HCT116 (cell line): Measurements from ENCODE around the gene TIAM2. TPM values are rescaled to one million over a fixed set of nuclear protein-coding genes. Genes with fewer than 3 reads are reported as not detected.

Source experiments
- ATAC-seq: fragments of 200-7000 bp; cut with Tn5 transposase; 2 replicates; pipeline ENCODE4 v1.9.1; 2020; ENCODE audit warnings: mild to moderate bottlenecking, moderate library complexity
- BruUV-seq: library from RNA; stranded (reverse); fragments of 400-500 nt; replicated peaks from 2 replicates; lab custom pipeline; 2021; lab: Mats Ljungman, UMichigan
- CTCF ChIA-PET: fragments of 300-600 bp; sonication (Branson Sonifier 250); formaldehyde crosslinking; loops from one replicate; lab custom pipeline; 2021; ENCODE audit warnings: antibody characterized with exemption; lab: Charles Lee
- POLR2A ChIA-PET: fragments of 300-600, 350-600 bp; sonication (Branson Sonifier 250); formaldehyde crosslinking; loops from one replicate; lab custom pipeline; 2021; ENCODE audit warnings: antibody characterized with exemption; lab: Charles Lee
- RAD21 ChIA-PET, 2 experiments: fragments of 300-600 bp; sonication (Branson Sonifier 250); formaldehyde crosslinking; loops; one replicate each; lab custom pipeline; 2023; ENCODE audit warnings: low total read pairs in 2 of 2; ENCODE audit not compliant: uncharacterized antibody in 2 of 2, unreplicated experiment in 2 of 2, low non-redundant PET in 1 of 2; lab: Charles Lee
- DNase-seq: peaks from one replicate; pipeline ENCODE4 v3.0.0-alpha.2; 2010; ENCODE audit warnings: low read depth, low spot score
- H2AFZ ChIP-seq: fragments of 200-600 bp; shearing (Covaris generic), sonication (generic); 2 replicates; pipeline ENCODE4 v1.6.1; 2017; ENCODE audit warnings: low read depth, mixed run types, mixed read lengths, antibody characterized with exemption, low read length; ENCODE audit not compliant: poor library complexity, severe bottlenecking
- H3K27ac ChIP-seq: 2 replicates; pipeline ENCODE4 v1.5.1; 2012; ENCODE audit warnings: low read depth, low read length
- H3K27me3 ChIP-seq: fragments of 200-600 bp; sonication (generic); 2 replicates; pipeline ENCODE4 v1.6.1; 2016; ENCODE audit warnings: mixed run types, low read length, mixed read lengths; ENCODE audit not compliant: insufficient read depth
- H3K36me3 ChIP-seq, 2 experiments: fragments of 200-500 bp in 1 of 2; fragments of 200-600 bp in 1 of 2; sonication (Bioruptor generic) in 1 of 2; sonication (generic) in 1 of 2; 2 replicates each; pipeline versions ENCODE4 v1.5.1 to v1.6.1; 2014 to 2016; ENCODE audit warnings: low read length in 2 of 2, inconsistent platforms in 1 of 2, mixed read lengths in 1 of 2, mixed run types in 1 of 2; ENCODE audit not compliant: insufficient read depth in 2 of 2, control insufficient read depth in 1 of 2
- H3K4me1 ChIP-seq, 2 experiments: fragments of 200-600 bp in 1 of 2; sonication (generic) in 1 of 2; 2 replicates each; pipeline versions ENCODE4 v1.5.1 to v1.6.1; 2012 to 2017; ENCODE audit warnings: low read length in 2 of 2, inconsistent platforms in 1 of 2, mild to moderate bottlenecking in 1 of 2, mixed read lengths in 1 of 2, mixed run types in 1 of 2, moderate library complexity in 1 of 2; ENCODE audit not compliant: insufficient read depth in 2 of 2, control insufficient read depth in 1 of 2
- H3K4me2 ChIP-seq: fragments of 200-600 bp; sonication (generic); 2 replicates; pipeline ENCODE4 v1.6.1; 2017; ENCODE audit warnings: mixed run types, low read length, mixed read lengths
- H3K4me3 ChIP-seq, 2 experiments: fragments of 200-600 bp in 1 of 2; sonication (generic) in 1 of 2; replicated peaks in 1 of 2; 2 replicates each; pipeline ENCODE4 v1.5.1; 2011 to 2016; ENCODE audit warnings: low read length in 2 of 2, control low read depth in 1 of 2, low read depth in 1 of 2, mild to moderate bottlenecking in 1 of 2, mixed read lengths in 1 of 2, mixed run types in 1 of 2
- H3K79me2 ChIP-seq: fragments of 200-600 bp; sonication (generic); 2 replicates; pipeline ENCODE4 v1.6.1; 2017; ENCODE audit warnings: mild to moderate bottlenecking, mixed run types, low read length, moderate library complexity, mixed read lengths; ENCODE audit not compliant: insufficient read depth
- H3K9ac ChIP-seq: fragments of 200-600 bp; sonication (generic); 2 replicates; pipeline ENCODE4 v1.6.1; 2016; ENCODE audit warnings: low read length, mixed read lengths
- H3K9me2 ChIP-seq: fragments of 200-600 bp; sonication (generic), shearing (Covaris generic); 2 replicates; pipeline ENCODE4 v1.6.1; 2017; ENCODE audit warnings: mixed run types, mild to moderate bottlenecking, moderate library complexity; ENCODE audit not compliant: insufficient read depth
- H3K9me3 ChIP-seq, 2 experiments: fragments of 200-500 bp in 1 of 2; fragments of 200-600 bp in 1 of 2; sonication (Bioruptor generic) in 1 of 2; sonication (generic) in 1 of 2; 2 replicates each; pipeline ENCODE4 v1.6.1; 2014 to 2017; ENCODE audit warnings: low read length in 2 of 2, mixed read lengths in 2 of 2, inconsistent platforms in 1 of 2, low read depth in 1 of 2, mild to moderate bottlenecking in 1 of 2, mixed run types in 1 of 2, moderate library complexity in 1 of 2; ENCODE audit not compliant: control insufficient read depth in 1 of 2, insufficient read depth in 1 of 2
- H4K20me1 ChIP-seq: fragments of 200-600 bp; sonication (generic), shearing (Covaris generic); 2 replicates; pipeline ENCODE4 v1.6.1; 2017; ENCODE audit warnings: mixed run types, mild to moderate bottlenecking, moderate library complexity; ENCODE audit not compliant: insufficient read depth
- ATF3 ChIP-seq: IDR thresholded peaks from 2 replicates; pipeline ENCODE4 v1.6.1; 2012
- CBX3 ChIP-seq: IDR thresholded peaks from 2 replicates; pipeline ENCODE4 v1.6.1; 2012; ENCODE audit warnings: low read depth
- CEBPB ChIP-seq: IDR thresholded peaks from 2 replicates; pipeline ENCODE4 v1.6.1; 2012; ENCODE audit warnings: low read depth
- CTCF ChIP-seq, 3 experiments: fragments of 200-600 bp in 1 of 3; sonication (generic) in 1 of 3; IDR thresholded peaks in 2 of 3; conservative IDR thresholded peaks in 1 of 3; 2 replicates each; pipeline ENCODE4 v1.5.1; 2012 to 2017; ENCODE audit warnings: low read depth in 2 of 3, low read length in 2 of 3, antibody characterized with exemption in 1 of 3, borderline replicate concordance in 1 of 3, control low read depth in 1 of 3, mild to moderate bottlenecking in 1 of 3, mixed read lengths in 1 of 3, mixed run types in 1 of 3, moderate library complexity in 1 of 3; ENCODE audit not compliant: insufficient read depth in 1 of 3
- EGR1 ChIP-seq: IDR thresholded peaks from 2 replicates; pipeline ENCODE4 v1.6.1; 2012; ENCODE audit warnings: low read depth
- FOSL1 ChIP-seq: IDR thresholded peaks from 2 replicates; pipeline ENCODE4 v1.6.1; 2012; ENCODE audit warnings: low read depth
- POLR2A ChIP-seq: IDR thresholded peaks from 2 replicates; pipeline ENCODE4 v1.7.0; 2011; ENCODE audit warnings: borderline replicate concordance; ENCODE audit not compliant: insufficient read depth, insufficient read length; ENCODE audit errors: extremely low read depth
- POLR2AphosphoS5 ChIP-seq: IDR thresholded peaks from 2 replicates; pipeline ENCODE4 v1.6.1; 2011; ENCODE audit warnings: mild to moderate bottlenecking, low read depth, low read length, moderate library complexity
- RAD21 ChIP-seq: IDR thresholded peaks from 2 replicates; pipeline ENCODE4 v1.6.1; 2012; ENCODE audit warnings: low read depth, mild to moderate bottlenecking
- REST ChIP-seq: IDR thresholded peaks from 2 replicates; pipeline ENCODE4 v1.6.1; 2012; ENCODE audit warnings: low read depth
- SIN3A ChIP-seq: IDR thresholded peaks from 2 replicates; pipeline ENCODE4 v1.6.1; 2012; ENCODE audit warnings: low read depth
- SP1 ChIP-seq: IDR thresholded peaks from 2 replicates; pipeline ENCODE4 v1.6.1; 2012; ENCODE audit warnings: low read depth
- ZNF274 ChIP-seq: fragments of 200-500 bp; sonication (Bioruptor generic); IDR thresholded peaks from 2 replicates; pipeline ENCODE4 v1.6.1; 2014; ENCODE audit warnings: mild to moderate bottlenecking, low read depth, low read length, inconsistent platforms
- intact Hi-C: fragments of 100-400 bp; cut with micrococcal nuclease; formaldehyde crosslinking; loops from 2 replicates; pipeline ENCODE4 v1.10.0; 2022
- total RNA-seq: library from RNA; stranded (reverse); gene quantifications from one replicate; pipeline ENCODE4 v1.2.1, GENCODE V29; 2021; ENCODE audit not compliant: unreplicated experiment
- TF ChIP-seq, protein P1 (sequence below): IDR thresholded peaks from 2 replicates; pipeline ENCODE4 v1.6.1; 2011; ENCODE audit warnings: mild to moderate bottlenecking, low read length, moderate library complexity; ENCODE audit not compliant: insufficient replicate concordance; ENCODE audit errors: extremely low read depth

The TIAM2 gene
- total RNA-seq, 1 experiment from 2014 or later, result 9.4 TPM

GRCh38 chr6:154993026-154993425 lies 2.1 kb upstream of the TIAM2 start:
- no peak overlapping the region for H2AFZ ChIP-seq
- no peak for TF ChIP-seq SP1
- no peak for TF ChIP-seq CTCF (IDR thresholded peaks at IDR 0.05 in 2 of 3, conservative IDR thresholded peaks at IDR 0.05 in 1 of 3; ENCODE audit: borderline replicate concordance in 1 of 3, insufficient read depth in 1 of 3, low read depth in 2 of 3, low read length in 2 of 3)
- TF ChIP-seq CBX3, result no peak
- no peak for TF ChIP-seq EGR1
- TF ChIP-seq POLR2AphosphoS5, result no peak
- no peak for TF ChIP-seq CEBPB
- BruUV-seq, result no TSS peak
- H3K27ac ChIP-seq, result no peak overlapping the region
- H3K4me1 ChIP-seq, result peaks cover 12 to 19% of the 10 kb centered on the region in 2 experiments
- ChIA-PET POLR2A (no interaction called here), RAD21 (no interaction called here), CTCF (no interaction called here)
- H3K9ac ChIP-seq, result no peak overlapping the region
- no peaks in the 10 kb centered on the region for H3K9me2 ChIP-seq
- H3K27me3 ChIP-seq, result no peaks in the 10 kb centered on the region
- no peaks in the 10 kb centered on the region for H3K9me3 ChIP-seq
- ATAC-seq, result no peak
- peak overlapping the region; percentile 15; the same call in 1 of the 2 replicates for H3K4me2 ChIP-seq
- no peaks in the 10 kb centered on the region for H3K79me2 ChIP-seq
- no peak overlapping the region for H3K4me3 ChIP-seq
- no peaks in the 10 kb centered on the region for H4K20me1 ChIP-seq
- intact Hi-C loops, result no loop called here
- DNase-seq, result no peak
- H3K36me3 ChIP-seq, result no peaks in the 10 kb centered on the region

GRCh38 chr6:154993710-154994109 lies 1.4 kb upstream of the TIAM2 start:
- RAD21 ChIA-PET, result no interaction called here
- ATAC-seq (no peak), DNase-seq (no peak)
- Histone ChIP-seq H2AFZ (no peak overlapping the region), H3K27me3 (no peaks in the 10 kb centered on the region), H3K9me2 (no peaks in the 10 kb centered on the region), H3K4me3 (no peak overlapping the region), H4K20me1 (no peaks in the 10 kb centered on the region), H3K27ac (no peak overlapping the region), H3K36me3 (no peaks in the 10 kb centered on the region), H3K9me3 (no peaks in the 10 kb centered on the region), H3K79me2 (no peaks in the 10 kb centered on the region), H3K4me1 (peaks cover 12 to 19% of the 10 kb centered on the region in 2 experiments), H3K4me2 (no peak overlapping the region), H3K9ac (no peak overlapping the region)
- POLR2A ChIA-PET, result no interaction called here
- BruUV-seq, result no TSS peak
- intact Hi-C loops, result no loop called here
- CTCF ChIA-PET, result interaction anchor here (0.5 kb wide), 1 partner anchor 22 kb away, joined by 3 read pairs; no protein-coding TSS in a partner anchor
- TF ChIP-seq, protein P1, sequence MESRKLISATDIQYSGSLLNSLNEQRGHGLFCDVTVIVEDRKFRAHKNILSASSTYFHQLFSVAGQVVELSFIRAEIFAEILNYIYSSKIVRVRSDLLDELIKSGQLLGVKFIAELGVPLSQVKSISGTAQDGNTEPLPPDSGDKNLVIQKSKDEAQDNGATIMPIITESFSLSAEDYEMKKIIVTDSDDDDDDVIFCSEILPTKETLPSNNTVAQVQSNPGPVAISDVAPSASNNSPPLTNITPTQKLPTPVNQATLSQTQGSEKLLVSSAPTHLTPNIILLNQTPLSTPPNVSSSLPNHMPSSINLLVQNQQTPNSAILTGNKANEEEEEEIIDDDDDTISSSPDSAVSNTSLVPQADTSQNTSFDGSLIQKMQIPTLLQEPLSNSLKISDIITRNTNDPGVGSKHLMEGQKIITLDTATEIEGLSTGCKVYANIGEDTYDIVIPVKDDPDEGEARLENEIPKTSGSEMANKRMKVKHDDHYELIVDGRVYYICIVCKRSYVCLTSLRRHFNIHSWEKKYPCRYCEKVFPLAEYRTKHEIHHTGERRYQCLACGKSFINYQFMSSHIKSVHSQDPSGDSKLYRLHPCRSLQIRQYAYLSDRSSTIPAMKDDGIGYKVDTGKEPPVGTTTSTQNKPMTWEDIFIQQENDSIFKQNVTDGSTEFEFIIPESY, result no peak
- TF ChIP-seq RAD21 (no peak), SIN3A (no peak), REST (no peak), ZNF274 (no peak), FOSL1 (no peak), POLR2A (no peak), ATF3 (no peak), CEBPB (no peak), EGR1 (no peak)
